Mesenteric fat pad (tissue), 1 donor: ENCODE measurements around the gene ZNF396. TPM values are rescaled to one million over a fixed set of nuclear protein-coding genes. Genes with fewer than 3 reads are reported as not detected.

Source experiments
- DNase-seq: peaks from one replicate; pipeline ENCODE4 v3.0.0-alpha.2; 2020; ENCODE audit warnings: low spot score
- total RNA-seq: library from RNA; stranded (reverse); fragmentation: NEBNext Ultra II Directional; extraction: Animal tissue kit (Norgen Biotek cat#: 25700); gene quantifications from one replicate; pipeline ENCODE4 v1.2.1, GENCODE V29; 2021
- donor health status: DM: yes; HTN: yes; CAD: no.

Gene ZNF396
- total RNA-seq, 1 donor from 2014 or later, result 1.7 TPM

DNA sequence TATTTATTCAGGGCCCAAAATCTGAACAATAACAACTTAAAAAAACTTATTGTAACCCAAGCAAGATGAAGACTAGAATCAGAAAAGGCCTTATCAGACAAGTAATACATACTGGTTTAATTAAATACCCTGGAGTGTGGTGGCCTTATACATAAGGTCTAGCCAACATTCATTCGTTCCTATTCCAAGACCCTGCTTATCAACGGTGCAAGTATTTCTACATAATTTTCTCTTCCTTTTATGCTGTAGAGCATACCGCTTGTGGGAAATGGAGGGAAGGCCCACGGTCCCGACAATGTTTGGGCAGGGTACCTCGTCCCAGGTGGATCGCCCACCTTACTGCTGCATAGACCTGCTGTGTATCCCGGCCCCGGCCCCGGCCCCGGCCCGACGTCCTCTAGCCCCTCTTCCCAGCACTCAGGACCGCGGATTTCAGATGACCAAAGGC lies 33.6 kb downstream of the ZNF396 start:
- DNase-seq, result no peak

DNA sequence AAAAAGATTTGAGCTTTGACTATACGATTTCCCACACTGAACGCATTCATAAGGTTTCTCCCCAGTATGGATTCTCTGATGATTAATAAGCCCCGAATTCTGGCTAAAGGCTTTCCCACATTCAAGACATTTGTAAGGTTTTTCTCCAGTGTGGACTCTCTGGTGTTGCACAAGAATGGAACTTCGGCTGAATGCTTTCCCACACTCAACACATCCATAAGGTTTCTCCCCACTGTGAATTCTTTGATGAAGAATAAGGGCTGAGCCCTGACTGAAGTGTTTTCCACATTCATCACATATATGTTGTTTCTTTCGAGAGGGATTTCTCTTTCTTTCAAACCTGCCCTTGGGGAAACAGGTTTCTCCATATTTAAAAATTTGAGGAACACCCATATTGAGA lies 39.9 kb downstream of the ZNF396 start:
- no peak for DNase-seq

DNA sequence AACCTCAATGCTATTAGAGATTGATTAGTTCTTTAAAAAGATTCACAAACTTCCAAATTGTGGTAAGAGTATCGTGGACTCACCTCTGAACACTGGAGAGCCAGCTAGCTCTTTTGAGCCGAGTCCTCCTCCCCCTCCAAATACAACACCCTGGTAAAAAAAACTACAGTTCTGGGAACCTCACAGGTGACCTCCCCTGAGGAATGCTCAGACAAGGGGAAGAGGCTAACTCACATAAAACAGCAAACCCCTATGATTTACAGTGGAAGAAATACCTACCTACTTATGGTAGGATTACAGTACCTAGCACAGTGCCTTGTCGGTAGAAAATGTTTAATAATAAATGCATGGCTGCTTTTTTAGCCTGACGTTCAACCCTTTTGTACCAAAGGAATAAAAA lies 41.3 kb downstream of the ZNF396 start:
- DNase-seq, result no peak

DNA sequence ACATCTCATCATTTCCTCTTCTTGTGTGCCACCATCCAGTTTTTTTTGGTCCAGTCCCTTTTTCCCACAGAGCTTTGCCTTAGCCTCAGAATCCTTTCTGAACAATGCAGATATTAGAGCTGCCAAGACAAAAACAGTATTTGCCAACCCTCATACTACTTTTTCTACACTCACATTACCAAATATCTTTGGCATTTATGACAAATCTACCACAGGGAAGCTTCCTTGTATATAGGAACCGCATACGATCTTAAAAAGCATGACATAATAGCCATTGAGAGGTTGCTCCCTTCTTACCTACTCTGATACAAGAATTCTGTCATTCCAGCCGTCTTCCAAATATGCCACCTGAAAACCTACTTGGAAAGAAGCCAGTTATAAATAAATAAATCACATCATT lies 42.3 kb downstream of the ZNF396 start:
- no peak for DNase-seq

DNA sequence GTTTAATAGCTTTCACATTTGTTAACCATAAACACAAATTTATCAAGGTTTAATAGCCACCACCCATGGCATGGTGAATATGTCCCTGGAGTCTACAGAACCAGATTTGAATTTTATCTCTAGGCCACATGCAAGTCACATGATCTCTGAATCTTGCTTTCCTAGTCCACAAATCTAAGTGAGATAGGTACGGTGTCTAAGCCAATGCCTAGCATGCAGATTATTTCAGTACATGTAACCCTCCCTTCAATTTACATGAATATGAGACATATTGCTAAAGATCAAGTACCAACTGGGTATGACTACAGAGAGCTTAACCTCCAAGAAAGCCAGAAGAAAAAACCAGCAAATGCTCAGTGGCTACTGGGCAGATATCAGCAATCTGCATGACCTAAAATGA lies 42.9 kb downstream of the ZNF396 start:
- DNase-seq, result no peak

- no peak for DNase-seq
Observed at GRCh38 chr18:35331367-35332087, 45.6 kb downstream of the ZNF396 start.

DNA sequence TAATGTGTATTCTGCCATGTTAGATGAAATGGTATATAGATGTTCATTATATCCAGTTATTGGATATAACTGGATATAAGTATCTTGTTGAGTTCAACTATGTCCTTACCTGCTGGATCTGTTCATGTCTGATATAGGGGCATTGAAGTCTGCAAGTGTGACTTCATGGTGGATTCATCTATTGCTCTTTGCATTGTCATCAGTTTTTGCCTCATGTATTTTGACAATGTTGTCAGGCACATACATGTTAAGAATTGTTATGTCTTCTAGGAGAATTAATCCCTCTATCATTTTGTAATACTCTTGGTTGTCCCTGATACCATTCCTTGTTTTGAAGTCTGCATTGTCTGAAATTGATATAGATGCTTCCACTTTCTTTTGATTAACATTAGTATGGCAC lies 48.3 kb downstream of the ZNF396 start:
- DNase-seq, result no peak

DNA sequence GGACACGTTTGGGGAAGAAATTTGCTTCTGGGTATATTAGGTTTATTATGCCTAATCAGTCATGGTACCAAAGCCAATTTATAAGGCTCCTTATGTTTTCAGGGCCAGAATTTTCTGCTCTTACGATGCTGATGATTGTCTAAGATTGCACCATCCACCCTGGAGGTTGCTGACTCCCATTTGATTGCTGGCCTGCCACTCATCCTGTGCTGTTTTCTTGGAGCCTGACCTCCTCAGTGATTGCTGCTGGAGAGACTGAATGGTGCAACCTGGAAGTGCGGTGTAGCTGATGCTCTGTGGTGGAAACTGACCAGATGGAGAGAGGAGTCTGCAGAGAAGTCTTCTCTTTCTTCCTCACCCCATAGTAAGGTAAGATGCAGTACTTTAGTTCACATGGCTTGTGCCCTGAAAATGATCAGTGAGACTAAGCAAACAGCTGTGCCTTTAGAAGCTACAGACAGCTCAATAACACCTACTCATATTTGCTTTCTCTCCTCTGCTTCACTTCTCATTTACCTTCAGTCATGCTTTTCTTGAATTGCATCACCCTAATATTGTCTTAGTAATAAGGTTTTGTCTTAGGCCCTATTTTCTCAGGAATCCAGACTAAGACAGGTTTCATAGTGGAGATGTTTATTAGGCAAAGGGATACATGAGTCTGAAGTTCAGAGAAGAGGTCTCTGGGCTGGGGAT lies 50.3 kb downstream of the ZNF396 start:
- DNase-seq, result no peak

GRCh38 chr18:35324926-35325655 lies 52.0 kb downstream of the ZNF396 start:
- no peak for DNase-seq

DNA sequence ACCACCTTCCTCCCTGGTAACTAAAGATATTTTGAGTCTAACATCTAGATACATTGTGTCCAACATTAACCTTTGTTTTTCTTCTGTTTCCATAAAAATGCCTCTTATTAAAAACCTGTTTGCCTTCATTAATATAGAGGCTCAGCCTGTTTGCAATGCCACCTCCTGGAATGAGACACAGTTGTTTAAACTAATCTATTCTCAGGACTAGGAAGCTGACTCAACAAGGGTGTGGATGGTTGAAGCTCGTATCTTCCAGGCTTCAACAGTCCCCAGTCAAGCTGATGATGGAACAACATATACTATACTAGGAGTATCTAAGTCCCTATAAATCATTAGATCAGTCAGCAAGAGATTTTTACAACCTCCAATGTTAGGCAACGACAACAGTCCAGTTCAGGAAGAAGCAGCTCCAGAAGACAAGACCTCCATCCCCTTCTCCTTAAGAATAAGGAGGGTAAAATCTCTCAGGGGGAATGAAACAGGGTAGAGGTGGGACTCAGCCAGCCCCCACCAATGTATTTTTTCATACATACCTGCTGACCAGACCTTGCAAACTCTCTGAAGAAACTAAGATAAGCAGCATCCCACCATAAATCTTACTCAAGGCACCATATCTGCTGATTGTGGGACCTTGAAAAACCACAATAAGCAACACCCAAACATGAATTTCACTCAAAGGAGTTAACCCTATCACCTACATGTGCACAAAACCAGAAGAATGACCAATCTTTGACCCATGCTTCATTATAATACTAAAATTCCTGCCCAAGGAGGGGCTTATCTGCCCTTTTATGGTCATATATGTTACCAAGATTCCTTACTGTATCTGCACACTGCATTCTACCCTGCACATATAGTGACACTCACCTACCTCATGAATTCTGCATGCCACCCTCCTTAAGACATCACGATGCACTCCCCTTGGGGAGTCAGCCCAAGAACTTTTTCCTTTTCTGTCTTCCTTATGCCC lies 54.4 kb downstream of the ZNF396 start:
- no peak for DNase-seq

Other genes starting within 250 kb of the ZNF396 start
- gene ZNF397, start 136.3 kb downstream of the ZNF396 start, total RNA-seq, result 21.4 TPM
- 13.2 TPM for gene ZSCAN30, start 87.1 kb downstream of the ZNF396 start, total RNA-seq
- 39.8 TPM for gene ZNF24, start 32.9 kb downstream of the ZNF396 start, total RNA-seq
- 18.6 TPM for gene INO80C, start 120.6 kb upstream of the ZNF396 start, total RNA-seq
- gene GALNT1, start 204.4 kb upstream of the ZNF396 start, total RNA-seq, result 79.0 TPM